ENCODE data around the gene DIS3. TPM values are rescaled to one million over a fixed set of nuclear protein-coding genes. Genes with fewer than 3 reads are reported as not detected.
"Not testable (repeated sequence)": the region's sequence is repeated elsewhere in the genome, so short reads cannot be mapped to it uniquely, and the experiment has no call there.

DIS3 gene
- total RNA-seq, 2 donors from 2014 or later, result 10.5 to 12.3 TPM

DNA sequence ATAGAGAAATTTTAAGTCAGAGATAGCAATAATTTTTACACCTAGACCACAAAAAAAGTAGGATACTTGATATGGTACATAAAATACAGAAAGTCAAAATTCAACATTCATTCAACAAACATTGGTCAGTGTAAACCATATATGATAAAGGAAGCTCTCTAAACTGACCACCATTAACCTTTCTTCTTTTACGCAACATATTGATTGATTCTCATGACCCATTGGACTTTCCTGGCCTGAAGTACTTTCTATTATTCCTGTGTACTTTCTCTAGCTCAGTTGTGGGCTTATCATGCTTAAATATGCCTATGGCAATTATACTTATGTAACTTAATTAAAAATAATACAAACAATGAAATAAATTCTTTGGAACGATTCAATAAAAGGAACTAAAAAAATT is 10.9 kb upstream of the DIS3 start:
- H3K27me3 ChIP-seq, result no peaks in the 10 kb centered on the region
- H3K36me3 ChIP-seq, result peaks cover 18% of the 10 kb centered on the region
- H3K4me1 ChIP-seq, result no peaks in the 10 kb centered on the region
- TF ChIP-seq, protein P1, sequence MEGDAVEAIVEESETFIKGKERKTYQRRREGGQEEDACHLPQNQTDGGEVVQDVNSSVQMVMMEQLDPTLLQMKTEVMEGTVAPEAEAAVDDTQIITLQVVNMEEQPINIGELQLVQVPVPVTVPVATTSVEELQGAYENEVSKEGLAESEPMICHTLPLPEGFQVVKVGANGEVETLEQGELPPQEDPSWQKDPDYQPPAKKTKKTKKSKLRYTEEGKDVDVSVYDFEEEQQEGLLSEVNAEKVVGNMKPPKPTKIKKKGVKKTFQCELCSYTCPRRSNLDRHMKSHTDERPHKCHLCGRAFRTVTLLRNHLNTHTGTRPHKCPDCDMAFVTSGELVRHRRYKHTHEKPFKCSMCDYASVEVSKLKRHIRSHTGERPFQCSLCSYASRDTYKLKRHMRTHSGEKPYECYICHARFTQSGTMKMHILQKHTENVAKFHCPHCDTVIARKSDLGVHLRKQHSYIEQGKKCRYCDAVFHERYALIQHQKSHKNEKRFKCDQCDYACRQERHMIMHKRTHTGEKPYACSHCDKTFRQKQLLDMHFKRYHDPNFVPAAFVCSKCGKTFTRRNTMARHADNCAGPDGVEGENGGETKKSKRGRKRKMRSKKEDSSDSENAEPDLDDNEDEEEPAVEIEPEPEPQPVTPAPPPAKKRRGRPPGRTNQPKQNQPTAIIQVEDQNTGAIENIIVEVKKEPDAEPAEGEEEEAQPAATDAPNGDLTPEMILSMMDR (IDR thresholded peaks at IDR 0.05), result no peak
- no peak overlapping the region for H3K4me3 ChIP-seq
- H3K27ac ChIP-seq, result no peak overlapping the region
- H3K9me3 ChIP-seq, result no peaks in the 10 kb centered on the region
- DNase-seq (ENCODE audit: low spot score), result no peak

DNA sequence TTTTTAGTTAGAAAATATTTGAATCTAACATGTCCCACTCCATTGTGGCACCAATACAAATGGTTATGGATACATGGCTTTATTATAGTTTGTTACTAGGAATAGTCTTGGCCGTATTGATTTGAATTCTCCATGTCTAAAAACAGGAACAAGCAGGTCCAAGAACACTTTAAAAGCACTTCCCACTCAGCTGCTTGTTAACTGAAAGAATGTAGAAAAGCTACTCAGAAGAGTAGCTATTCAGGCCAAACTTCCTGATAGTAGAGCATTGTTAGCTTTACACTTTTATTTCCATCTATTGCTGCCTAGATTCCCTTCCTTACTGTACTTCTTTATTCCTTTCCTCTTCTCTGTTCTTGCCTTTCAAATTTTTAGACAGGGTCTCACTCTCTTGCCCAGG is 7.1 kb upstream of the DIS3 start:
- no peaks in the 10 kb centered on the region for H3K4me1 ChIP-seq
- H3K4me3 ChIP-seq, result no peak overlapping the region
- no peak for DNase-seq (ENCODE audit: low spot score)
- H3K27ac ChIP-seq, result no peak overlapping the region
- H3K27me3 ChIP-seq, result no peaks in the 10 kb centered on the region
- TF ChIP-seq, protein P1 (IDR thresholded peaks at IDR 0.05), result no peak
- peaks cover 14% of the 10 kb centered on the region for H3K36me3 ChIP-seq
- no peaks in the 10 kb centered on the region for H3K9me3 ChIP-seq

DNA sequence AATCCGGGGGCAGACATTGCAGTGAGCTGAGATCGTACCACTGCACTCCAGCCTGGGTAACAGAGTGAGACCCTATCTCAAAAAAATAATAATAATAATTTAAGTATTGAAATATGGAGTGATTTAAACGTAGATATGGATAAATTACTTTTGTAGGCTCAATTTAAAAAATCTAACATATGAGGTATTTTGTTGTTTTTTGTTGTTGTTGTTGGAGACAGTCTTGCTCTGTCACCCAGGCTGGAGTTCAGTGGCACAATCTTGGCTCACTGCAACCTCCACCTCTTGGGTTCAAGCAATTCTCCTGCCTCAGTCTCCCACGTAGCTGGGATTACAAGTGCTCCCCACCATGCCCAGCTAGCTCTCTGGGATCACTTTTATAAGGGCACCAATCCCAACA is 3.0 kb upstream of the DIS3 start:
- not testable (repeated sequence) for DNase-seq (ENCODE audit: low spot score); H3K36me3 ChIP-seq; H3K9me3 ChIP-seq; H3K27ac ChIP-seq; H3K4me3 ChIP-seq; H3K27me3 ChIP-seq
- H3K4me1 ChIP-seq, result peaks cover 0 to 25% of the 10 kb centered on the region in 2 donors

DNA sequence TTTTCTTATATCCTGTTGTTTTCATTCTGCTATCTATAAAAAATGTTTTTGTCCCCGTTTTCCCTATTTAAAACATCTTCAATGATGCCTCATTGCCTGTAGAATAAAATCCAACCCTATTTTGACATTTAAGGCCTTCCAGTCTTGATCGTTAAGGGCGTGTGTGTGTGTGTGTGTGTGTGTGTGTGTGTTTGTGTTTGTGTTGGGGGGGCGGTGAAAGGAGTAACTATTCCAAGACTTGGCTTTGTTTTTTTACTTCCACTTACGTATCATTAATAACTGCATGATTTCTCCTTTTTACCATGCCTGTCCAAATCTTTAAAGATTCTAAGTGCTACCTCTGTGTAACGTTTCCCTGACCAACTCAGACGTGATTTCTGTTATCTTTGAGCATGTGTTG is 1.0 kb upstream of the DIS3 start:
- Histone ChIP-seq H3K9me3 (no peaks in the 10 kb centered on the region), H3K36me3 (peaks cover 12% of the 10 kb centered on the region), H3K27me3 (no peaks in the 10 kb centered on the region), H3K4me3 (peak overlapping the region; percentile 83 to 93), H3K4me1 (peaks cover 0 to 33% of the 10 kb centered on the region in 2 donors), H3K27ac (peak overlapping the region in 1 of 2 donors; percentile 81)
- no peak for DNase-seq (ENCODE audit: low spot score)
- TF ChIP-seq, protein P1 (IDR thresholded peaks at IDR 0.05), result no peak

DNA sequence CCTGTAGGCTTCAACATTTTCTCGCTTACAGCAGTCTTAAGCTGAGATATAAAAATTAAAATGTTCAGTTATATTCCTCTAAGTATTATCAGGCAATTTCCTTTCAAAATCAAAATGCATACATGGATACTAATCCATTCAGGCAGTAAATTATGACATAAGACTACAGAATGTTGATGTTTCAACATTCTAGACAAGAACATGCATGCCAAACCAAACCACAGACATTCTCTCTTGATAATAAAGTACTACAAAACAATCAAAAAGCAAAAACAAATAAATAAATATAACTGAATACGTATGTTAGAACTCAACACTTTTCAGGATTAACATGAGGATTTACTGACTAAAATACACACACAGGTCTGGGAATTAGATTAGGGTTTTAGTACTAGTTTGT is 7.7 kb downstream of the DIS3 start:
- DNase-seq (ENCODE audit: low spot score), result no peak
- Histone ChIP-seq H3K4me3 (no peak overlapping the region), H3K9me3 (no peaks in the 10 kb centered on the region), H3K27ac (no peak overlapping the region), H3K27me3 (no peaks in the 10 kb centered on the region), H3K4me1 (peaks cover 0 to 1% of the 10 kb centered on the region in 2 donors), H3K36me3 (peaks cover 90% of the 10 kb centered on the region)
- TF ChIP-seq, protein P1 (IDR thresholded peaks at IDR 0.05), result no peak

DNA sequence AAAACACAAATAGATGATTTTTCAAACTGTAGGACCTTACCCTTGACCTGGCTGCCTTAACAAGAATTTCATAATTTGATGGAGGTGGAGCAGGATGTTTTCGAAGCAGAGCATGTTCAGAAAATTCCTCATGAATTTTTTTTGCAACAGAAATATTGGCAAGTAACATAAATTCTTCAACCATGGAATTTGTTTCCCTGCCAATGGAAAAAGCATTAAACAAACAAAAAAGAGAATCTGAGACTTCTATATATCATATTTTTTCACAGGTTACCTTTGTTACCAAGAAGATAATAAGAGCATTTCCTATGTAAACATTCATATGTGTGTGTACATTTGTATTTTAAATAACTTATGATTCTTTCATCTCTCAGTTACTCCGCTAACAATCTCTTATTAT is 18.3 kb downstream of the DIS3 start:
- Histone ChIP-seq H3K4me3 (no peak overlapping the region), H3K4me1 (no peaks in the 10 kb centered on the region), H3K36me3 (peaks cover 100% of the 10 kb centered on the region), H3K9me3 (no peaks in the 10 kb centered on the region), H3K27me3 (no peaks in the 10 kb centered on the region), H3K27ac (no peak overlapping the region)
- TF ChIP-seq, protein P1 (IDR thresholded peaks at IDR 0.05), result no peak
- no peak for DNase-seq (ENCODE audit: low spot score)

All from right atrium auricular region (tissue), 2 donors.